HFF-Myc (cell line): Measurements from ENCODE around the gene ARFGAP1.

Experiments
- DNase-seq: peaks from one replicate; pipeline ENCODE4 v3.0.0-alpha.2; 2011; ENCODE audit warnings: low read depth; ENCODE audit errors: extremely low read depth
- H3K4me3 ChIP-seq: replicated peaks from 2 replicates; pipeline ENCODE4 v1.5.1; 2011; ENCODE audit warnings: low read depth, mild to moderate bottlenecking, control low read depth, low read length
- CTCF ChIP-seq: IDR thresholded peaks from 2 replicates; pipeline ENCODE4 v1.5.1; 2012; ENCODE audit warnings: mild to moderate bottlenecking, low read depth, low read length, control low read depth; ENCODE audit errors: missing control alignments

Gene ARFGAP1

GRCh38 chr20:63311186-63311832, 38.7 kb downstream of the ARFGAP1 start:
- DNase-seq: no peak
- no peak overlapping the region for H3K4me3 ChIP-seq
- TF ChIP-seq CTCF: no peak

- DNase-seq: no peak
- H3K4me3 ChIP-seq: no peak overlapping the region
Observed at GRCh38 chr20:63311833-63312243, 39.2 kb downstream of the ARFGAP1 start.

GRCh38 chr20:63312273-63312672, 39.7 kb downstream of the ARFGAP1 start:
- TF ChIP-seq CTCF: no peak
- no peak for DNase-seq

More at GRCh38 chr20:63311833-63312243, 39.2 kb downstream of the ARFGAP1 start:
- TF ChIP-seq CTCF: no peak

GRCh38 chr20:63312690-63313348, 40.2 kb downstream of the ARFGAP1 start:
- TF ChIP-seq CTCF: no peak
- no peak for DNase-seq
- H3K4me3 ChIP-seq: no peak overlapping the region

More at GRCh38 chr20:63312273-63312672, 39.7 kb downstream of the ARFGAP1 start:
- no peak overlapping the region for H3K4me3 ChIP-seq

- H3K4me3 ChIP-seq: no peak overlapping the region
- DNase-seq: no peak
Observed at GRCh38 chr20:63313349-63314014, 40.9 kb downstream of the ARFGAP1 start.

GRCh38 chr20:63314015-63314471, 41.4 kb downstream of the ARFGAP1 start:
- H3K4me3 ChIP-seq: no peak overlapping the region
- no peak for TF ChIP-seq CTCF
- no peak for DNase-seq

More at GRCh38 chr20:63313349-63314014, 40.9 kb downstream of the ARFGAP1 start:
- TF ChIP-seq CTCF: no peak
